ENCODE results near the gene ARHGAP11B.
"Not testable (repeated sequence)": the region's sequence is repeated elsewhere in the genome, so short reads cannot be mapped to it uniquely, and the experiment has no call there.

The ARHGAP11B gene

GRCh38 chr15:30625436-30626193 lies at the start of gene ARHGAP11B:
ARHGAP11B (plus strand) TSS chr15:30626128.
- peak; percentile 91 for DNase-seq (ENCODE audit: low read depth)

DNA sequence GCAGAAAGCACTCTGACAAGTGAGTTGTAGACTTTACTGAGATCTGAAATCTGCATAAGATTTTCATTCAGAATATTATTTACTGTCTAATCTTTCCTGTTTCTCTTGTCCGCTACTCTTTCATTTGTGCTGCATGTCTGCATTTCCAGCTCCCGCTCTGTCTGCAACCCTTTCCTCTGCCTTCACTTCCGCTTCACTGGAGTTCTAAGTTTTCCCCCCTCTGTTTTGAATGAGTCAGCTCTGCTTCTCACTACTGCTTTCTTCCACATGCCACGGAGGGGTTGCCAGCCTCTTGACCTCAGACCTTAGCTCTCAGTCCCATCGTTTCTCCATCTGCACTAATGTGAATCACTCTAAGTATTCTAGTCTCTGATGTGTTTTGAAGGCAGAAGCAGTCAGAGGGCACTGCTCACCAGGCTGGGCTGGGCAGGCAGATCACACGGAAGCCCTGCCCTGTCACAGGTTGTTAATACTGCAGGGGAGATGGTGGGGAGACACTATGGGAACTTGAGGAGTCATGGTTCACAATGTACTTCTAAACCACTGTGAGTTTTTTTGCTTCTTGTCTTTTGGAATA lies 46.4 kb upstream of the ARHGAP11B start:
- not testable (repeated sequence) for DNase-seq (ENCODE audit: low read depth)

- not testable (repeated sequence) for DNase-seq (ENCODE audit: low read depth)
These were observed 45.2 kb upstream of the ARHGAP11B start for GRCh38 chr15:30580716-30581115.

- DNase-seq (ENCODE audit: low read depth): not testable (repeated sequence)
These were observed 27.0 kb upstream of the ARHGAP11B start for GRCh38 chr15:30598953-30599352.

DNA sequence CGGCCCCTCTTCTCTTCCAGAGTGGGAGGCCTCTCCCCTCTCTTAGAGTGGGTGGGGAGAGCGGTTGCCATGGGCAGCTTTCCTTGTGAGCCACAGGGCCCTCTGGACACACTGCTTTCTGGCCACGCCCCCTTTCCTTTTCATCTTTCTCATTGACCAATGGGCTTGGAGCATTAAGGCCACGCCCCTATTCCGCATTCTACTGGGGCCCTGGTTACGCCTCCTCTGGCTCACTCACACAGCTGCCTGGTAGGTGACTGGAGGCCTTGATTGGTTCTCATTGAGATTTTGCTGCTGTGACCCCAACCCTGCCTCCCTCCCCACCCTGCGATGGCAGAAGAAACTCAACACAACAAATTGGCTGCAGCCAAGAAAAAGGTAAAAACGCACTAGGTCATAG lies 22.1 kb upstream of the ARHGAP11B start, which contains the start of gene GOLGA8H:
GOLGA8H (plus strand) TSS at position 233 of the 400 bp plus-strand sequence; CDS start at position 331, 98 bp downstream.
- DNase-seq (ENCODE audit: low read depth): not testable (repeated sequence)

- not testable (repeated sequence) for DNase-seq (ENCODE audit: low read depth)
These were observed 13.7 kb upstream of the ARHGAP11B start for GRCh38 chr15:30612271-30612670.

GRCh38 chr15:30621342-30621741 lies 4.6 kb upstream of the ARHGAP11B start:
- DNase-seq (ENCODE audit: low read depth): not testable (repeated sequence)

GRCh38 chr15:30626194-30626565 lies 252 bp downstream of the ARHGAP11B start:
- DNase-seq (ENCODE audit: low read depth): not testable (repeated sequence)

GRCh38 chr15:30626632-30627031 lies 704 bp downstream of the ARHGAP11B start:
- not testable (repeated sequence) for DNase-seq (ENCODE audit: low read depth)

DNA sequence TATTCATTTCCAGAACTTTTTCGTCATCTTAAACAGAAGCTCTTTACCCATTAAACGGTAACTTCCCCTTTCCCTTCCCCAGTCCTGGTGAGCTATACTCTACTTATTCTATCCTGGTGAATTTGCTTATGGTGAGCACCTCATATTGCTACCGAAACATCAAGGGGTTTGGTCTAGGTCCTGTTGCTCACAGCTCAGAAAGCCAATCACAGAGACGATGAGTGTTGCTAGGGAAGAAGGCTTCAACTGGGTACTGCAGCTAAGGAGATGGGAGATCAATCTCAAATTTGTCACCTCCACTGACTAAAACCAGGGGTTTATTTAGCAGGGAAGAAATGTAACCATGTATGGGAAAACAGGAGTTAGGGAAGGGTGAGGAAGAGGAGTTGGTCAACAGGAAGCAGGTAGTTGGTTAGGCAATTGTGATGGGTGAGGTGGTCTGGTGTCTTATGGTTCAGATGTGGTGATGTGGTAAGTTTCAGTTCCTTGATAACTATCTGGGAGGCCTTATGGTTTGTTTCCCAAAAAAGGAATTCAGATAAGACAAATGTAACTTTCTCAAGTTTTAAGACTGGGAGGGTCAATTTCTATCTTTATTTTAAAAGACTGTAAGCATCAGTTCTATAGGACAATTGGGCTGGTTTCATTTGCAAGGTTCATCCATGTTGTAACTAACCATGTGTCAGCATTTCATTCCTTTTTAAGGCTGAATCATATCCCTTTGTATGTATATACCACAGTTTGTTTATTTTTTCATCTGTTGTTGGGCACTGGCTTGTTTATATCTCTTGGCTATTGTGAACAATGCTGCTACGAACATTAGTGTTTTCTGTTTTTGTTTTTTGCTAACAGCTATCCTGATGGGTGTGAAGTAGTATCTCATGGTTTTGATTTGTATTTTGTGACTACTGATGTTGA lies 24.3 kb downstream of the ARHGAP11B start:
- no peak for DNase-seq (ENCODE audit: low read depth)

- not testable (repeated sequence) for DNase-seq (ENCODE audit: low read depth)
These were observed 35.2 kb downstream of the ARHGAP11B start for GRCh38 chr15:30661154-30661553.

DNA sequence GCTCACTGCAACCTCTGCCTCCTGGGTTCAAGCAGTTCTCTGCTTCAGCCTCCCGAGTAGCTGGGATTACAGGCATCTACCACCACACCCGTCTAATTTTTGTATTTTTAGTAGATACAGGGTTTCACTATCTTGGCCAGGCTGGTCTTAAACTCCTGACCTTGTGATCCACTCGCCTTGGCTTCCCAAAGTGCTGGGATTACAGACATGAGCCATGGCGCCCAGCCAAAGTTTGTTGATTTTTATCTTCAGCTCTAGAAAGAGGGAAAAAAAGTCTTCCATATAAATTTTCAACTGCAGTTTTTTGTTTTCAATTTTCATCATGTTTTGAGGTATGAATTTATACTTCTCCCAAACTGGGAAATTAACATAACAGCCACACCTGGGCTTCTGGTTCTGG lies 43.7 kb downstream of the ARHGAP11B start:
- not testable (repeated sequence) for DNase-seq (ENCODE audit: low read depth)

- DNase-seq (ENCODE audit: low read depth): no peak
These were observed 44.1 kb downstream of the ARHGAP11B start for GRCh38 chr15:30670056-30670455.

DNA sequence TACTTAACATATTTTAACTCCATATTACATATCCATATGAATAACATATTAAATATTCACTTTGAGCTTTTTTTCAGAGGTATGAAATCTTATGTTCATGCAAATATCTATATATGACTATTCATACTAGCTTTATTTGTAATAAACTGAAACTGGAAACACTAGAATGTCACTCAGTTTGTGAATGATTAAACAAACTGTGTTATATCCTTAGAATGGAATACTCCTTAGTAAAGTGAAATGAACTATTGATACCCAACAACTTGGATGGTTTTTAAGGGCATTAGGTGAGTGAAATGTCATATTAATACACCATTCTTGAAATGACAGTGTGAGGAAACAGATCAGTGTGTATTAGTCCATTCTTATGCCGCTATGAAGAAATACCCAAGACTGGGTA lies 45.4 kb downstream of the ARHGAP11B start:
- no peak for DNase-seq (ENCODE audit: low read depth)

GRCh38 chr15:30675126-30675525 lies 49.2 kb downstream of the ARHGAP11B start:
- DNase-seq (ENCODE audit: low read depth): no peak

DNA sequence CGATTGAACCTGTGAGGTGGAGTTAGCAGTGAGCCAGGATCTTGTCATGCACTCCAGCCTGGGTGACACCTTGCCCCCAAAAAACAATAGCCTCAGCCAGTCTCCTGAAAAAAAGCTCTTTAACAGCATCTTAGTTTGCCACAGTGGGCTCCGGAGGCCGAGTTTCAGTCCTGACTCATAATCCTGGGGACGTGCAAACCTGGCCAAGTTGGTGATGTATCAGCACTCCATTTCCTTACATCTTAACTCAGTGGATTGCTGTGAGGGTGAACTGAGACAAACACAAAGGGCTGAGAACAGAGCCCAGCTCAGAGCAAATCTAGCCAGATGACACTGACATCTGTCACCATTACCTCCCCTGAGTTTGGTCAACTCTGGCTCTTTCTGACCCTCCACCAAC lies 50.0 kb downstream of the ARHGAP11B start:
- DNase-seq (ENCODE audit: low read depth): not testable (repeated sequence)

DNA sequence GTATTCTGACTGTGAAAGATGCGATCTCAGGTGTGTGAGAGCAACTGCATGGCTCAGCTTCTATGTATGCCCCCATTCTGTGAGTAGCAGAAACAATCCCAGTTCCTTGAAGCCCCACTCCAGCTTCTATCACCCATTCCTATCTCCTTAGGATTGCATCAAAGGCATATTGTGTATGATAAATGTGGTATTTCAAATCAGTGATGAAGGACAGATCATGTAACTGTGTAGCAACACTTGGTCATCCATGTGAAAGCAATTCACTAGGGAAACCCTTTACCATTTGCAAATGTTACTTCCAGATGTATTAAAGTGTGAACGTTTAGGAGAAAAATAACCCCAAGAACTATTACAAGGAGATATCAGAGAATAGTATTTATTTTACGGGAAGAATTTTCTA lies 55.1 kb downstream of the ARHGAP11B start:
- not testable (repeated sequence) for DNase-seq (ENCODE audit: low read depth)

- not testable (repeated sequence) for DNase-seq (ENCODE audit: low read depth)
These were observed 59.9 kb downstream of the ARHGAP11B start for GRCh38 chr15:30685709-30686285.

GRCh38 chr15:30686651-30687050 lies 60.7 kb downstream of the ARHGAP11B start:
- DNase-seq (ENCODE audit: low read depth): not testable (repeated sequence)
